Neural cell (in vitro differentiated cells): ENCODE results near the gene PUM2.

Experiments used
- CTCF ChIP-seq: fragments of 450-650 bp; IDR thresholded peaks from 2 replicates; pipeline ENCODE4 v1.5.1; 2014; ENCODE audit warnings: antibody characterized with exemption, mild to moderate bottlenecking, moderate library complexity; ENCODE audit not compliant: poor library complexity, severe bottlenecking
- POLR2AphosphoS5 ChIP-seq: IDR thresholded peaks from 2 replicates; pipeline ENCODE4 v1.6.1; 2012
- RAD21 ChIP-seq: fragments of 450-650 bp; conservative IDR thresholded peaks from 2 replicates; pipeline ENCODE4 v1.6.1; 2014; ENCODE audit warnings: antibody characterized with exemption, mild to moderate bottlenecking, moderate library complexity
- REST ChIP-seq: IDR thresholded peaks from 2 replicates; pipeline ENCODE4 v1.6.1; 2012; ENCODE audit warnings: borderline replicate concordance

DNA sequence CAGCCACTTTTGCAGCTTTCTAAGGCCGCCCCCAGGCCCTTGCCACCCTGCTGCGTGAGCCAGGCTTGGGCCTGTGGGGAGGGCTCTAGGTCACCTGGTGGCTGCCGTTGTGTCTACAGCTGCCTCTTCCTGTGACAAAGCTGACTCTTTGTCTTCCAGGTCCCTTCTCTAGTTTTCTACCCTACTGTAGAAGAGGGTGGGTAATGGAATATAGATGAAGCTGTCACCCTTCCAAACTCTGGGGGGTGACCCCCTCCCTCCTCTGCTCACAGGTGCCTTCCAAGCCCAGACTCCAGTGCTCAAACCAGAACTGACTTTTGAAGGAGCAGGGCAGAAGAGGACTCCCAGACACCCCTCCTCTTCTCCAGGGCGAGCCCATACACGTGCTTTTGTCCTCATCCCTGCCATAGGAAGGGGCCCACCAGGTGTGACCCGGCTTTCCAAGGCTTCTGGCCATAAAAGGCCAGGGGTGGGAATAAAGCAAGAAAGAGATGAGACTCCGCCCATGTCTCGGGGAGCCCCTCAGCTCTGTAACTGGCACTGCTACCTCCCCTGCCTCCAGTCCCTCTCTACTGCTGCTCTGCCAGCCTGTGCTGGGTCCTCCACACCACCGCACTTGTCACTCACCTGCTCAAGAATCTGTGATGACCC lies 107.8 kb downstream of the PUM2 start:
- no peak for TF ChIP-seq REST
- no peak for TF ChIP-seq POLR2AphosphoS5
- TF ChIP-seq RAD21 = no peak
- no peak for TF ChIP-seq CTCF
